ENCODE data around the gene ZNF785. TPM values are rescaled to one million over a fixed set of nuclear protein-coding genes. Genes with fewer than 3 reads are reported as not detected.

ZNF785 gene
- total and polyA plus RNA-seq, 2 donors (not counting 3 experiments of a cell fraction or from before 2014, with no cell fraction given): 7.8 to 21.9 TPM

GRCh38 chr16:30567160-30567990, 18.1 kb downstream of the ZNF785 start:
- H3K4me2 ChIP-seq (ENCODE audit: insufficient read depth, low read length): no peak overlapping the region
- ChIA-PET CTCF (interaction anchor here (1.0 kb wide), 1 partner anchor 32 kb away, joined by 3 read pairs; no protein-coding TSS in a partner anchor), POLR2A (no interaction called here)
- no TSS peak for BruUV-seq (replicated peaks)
- H2AFZ ChIP-seq (ENCODE audit: low read depth, low read length): no peak overlapping the region
- dilution Hi-C loops (cut with MboI; ENCODE audit: extremely low pct_ligation_motif_present, low sequenced_read_pairs) (no loop called here), intact Hi-C loops (cut with micrococcal nuclease) (no loop called here)
- H3K9me3 ChIP-seq (replicated peaks; ENCODE audit: control insufficient read depth, insufficient read depth, low read length): no peaks in the 10 kb centered on the region
- no peak overlapping the region for H3K9ac ChIP-seq (replicated peaks; ENCODE audit: extremely low read depth, insufficient read depth, low read length)
- FAIRE-seq: no peak
- no peaks in the 10 kb centered on the region for H4K20me1 ChIP-seq (replicated peaks; ENCODE audit: control insufficient read depth, extremely low read depth, insufficient read depth, low read length)
- no peaks in the 10 kb centered on the region for H3K79me2 ChIP-seq (ENCODE audit: control insufficient read depth, insufficient read depth, low read length)
- no peak for DNase-seq (ENCODE audit: low read depth, low spot score)
- no peak overlapping the region for H3K4me3 ChIP-seq (replicated peaks in 1 of 3; ENCODE audit: insufficient read depth in 1 of 3, low read depth in 1 of 3, low read length in 3 of 3)
- H3K27me3 ChIP-seq (ENCODE audit: control insufficient read depth in 2 of 2, insufficient read depth in 2 of 2, low read length in 2 of 2): peaks cover 0 to 4% of the 10 kb centered on the region in 2 experiments
- H3K9me1 ChIP-seq (replicated peaks; ENCODE audit: control insufficient read depth, extremely low read depth, insufficient read depth, low read length): no peaks in the 10 kb centered on the region
- H3K4me1 ChIP-seq (ENCODE audit: control insufficient read depth, extremely low read depth, insufficient read depth, low read length): peaks cover 14% of the 10 kb centered on the region
- no peak for TF ChIP-seq MYC (IDR thresholded peaks at IDR 0.05; ENCODE audit: low read depth, low read length)
- TF ChIP-seq GATA2 (IDR thresholded peaks at IDR 0.05; ENCODE audit: insufficient read depth, insufficient read length, low read depth, low read length): no peak
- TF ChIP-seq EZH2 (IDR thresholded peaks at IDR 0.05; ENCODE audit: borderline replicate concordance, low read depth, low read length, severe bottlenecking): no peak
- no peak for TF ChIP-seq CTCF (IDR thresholded peaks at IDR 0.05; ENCODE audit: extremely low read depth in 1 of 2, insufficient read depth in 1 of 2, low read depth in 1 of 2, low read length in 2 of 2)
- no peak for TF ChIP-seq JUN (IDR thresholded peaks at IDR 0.05; ENCODE audit: borderline replicate concordance, insufficient read depth, insufficient read length, low read depth)
- TF ChIP-seq POLR2A (IDR thresholded peaks at IDR 0.05; ENCODE audit: low read depth, low read length): no peak
- TF ChIP-seq FOS (IDR thresholded peaks at IDR 0.05; ENCODE audit: borderline replicate concordance, insufficient read depth, low read length): no peak
- TF ChIP-seq MAX (IDR thresholded peaks at IDR 0.05; ENCODE audit: insufficient read depth, insufficient read length): no peak
- TF ChIP-seq POLR2AphosphoS5 (IDR thresholded peaks at IDR 0.05; ENCODE audit: insufficient read depth, low read depth, low read length): no peak
- no peak overlapping the region for H3K27ac ChIP-seq (ENCODE audit: insufficient read depth, low read depth, low read length)
- no peaks in the 10 kb centered on the region for H3K36me3 ChIP-seq (ENCODE audit: control insufficient read depth in 2 of 2, extremely low read depth in 1 of 2, insufficient read depth in 2 of 2, low read length in 2 of 2)
